GM12891 (cell line): ENCODE results near the gene FOLR1.

Source experiments
- PAX5 ChIP-seq: IDR thresholded peaks from 2 replicates; pipeline ENCODE4 v1.6.1; 2011; ENCODE audit warnings: low read length, moderate library complexity, mild to moderate bottlenecking; ENCODE audit not compliant: insufficient read depth, severe bottlenecking
- POLR2A ChIP-seq: IDR thresholded peaks from 2 replicates; pipeline ENCODE4 v1.6.1; 2011; ENCODE audit warnings: low read depth, low read length, control low read depth
- POLR2AphosphoS5 ChIP-seq: IDR thresholded peaks from 2 replicates; pipeline ENCODE4 v1.6.1; 2011; ENCODE audit warnings: low read depth, low read length, control low read depth
- TAF1 ChIP-seq: IDR thresholded peaks from 2 replicates; pipeline ENCODE4 v1.6.1; 2011; ENCODE audit warnings: low read depth, low read length, control low read depth

DNA sequence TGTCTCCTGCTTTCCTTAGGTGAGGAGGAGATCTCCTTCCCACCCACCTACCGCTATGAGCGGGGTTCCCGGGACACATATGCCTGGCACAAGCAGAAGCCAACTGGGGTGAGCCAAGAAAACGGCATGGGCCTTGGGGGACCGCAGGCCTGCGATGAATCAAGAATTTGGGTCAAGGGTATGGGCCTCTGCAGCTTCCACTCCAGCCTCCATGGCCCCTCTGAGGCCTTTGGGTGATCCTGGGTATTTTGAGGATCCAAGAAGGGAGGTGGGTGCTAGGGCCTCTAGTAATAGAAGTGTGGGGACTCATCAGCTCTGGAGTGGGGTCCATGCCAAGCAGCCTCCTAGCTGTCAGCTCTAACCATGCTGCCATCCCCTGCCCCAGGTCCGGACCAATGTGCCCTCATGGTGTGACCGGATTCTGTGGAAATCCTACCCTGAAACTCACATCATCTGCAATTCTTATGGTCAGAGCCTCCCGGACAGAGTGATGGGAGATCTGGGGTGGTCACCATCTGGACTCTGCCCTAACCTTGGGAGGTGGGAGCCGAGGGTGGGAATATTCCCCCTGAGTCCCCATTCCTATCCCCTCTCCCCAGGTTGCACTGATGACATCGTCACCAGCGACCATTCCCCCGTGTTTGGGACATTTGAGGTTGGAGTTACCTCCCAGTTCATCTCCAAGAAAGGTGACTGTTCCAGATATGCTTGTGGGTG lies 41.3 kb downstream of the FOLR1 start:
- TF ChIP-seq POLR2A (no peak), TAF1 (no peak), POLR2AphosphoS5 (no peak), PAX5 (no peak)
